IMR-90 (cell line): ENCODE data around the gene DPY19L1. TPM values are rescaled to one million over a fixed set of nuclear protein-coding genes. Genes with fewer than 3 reads are reported as not detected.

Experiments
- ATAC-seq: fragments of 200-7000 bp; cut with Tn5 transposase; 2 replicates; pipeline ENCODE4 v1.9.1; 2020; ENCODE audit warnings: low read depth, mild to moderate bottlenecking, moderate library complexity
- BruUV-seq: library from RNA; stranded (reverse); fragments of 400-500 nt; replicated peaks from 2 replicates; lab custom pipeline; 2021; lab: Mats Ljungman, UMichigan
- CTCF ChIA-PET: fragments of 300-600 bp; formaldehyde crosslinking; extraction: SDS; loops from one replicate; lab custom pipeline; 2021; ENCODE audit warnings: antibody characterized with exemption; lab: Yijun Ruan, JAX
- POLR2A ChIA-PET: fragments of 300-600 bp; sonication (Branson Sonifier 250); formaldehyde crosslinking; loops from one replicate; lab custom pipeline; 2022; ENCODE audit warnings: antibody characterized with exemption; ENCODE audit not compliant: unreplicated experiment; lab: Charles Lee
- DNase-seq: peaks from one replicate; pipeline ENCODE4 v3.0.0; 2013
- H2AFZ ChIP-seq: replicated peaks from 2 replicates; pipeline ENCODE3; 2013; ENCODE audit warnings: low read length, mild to moderate bottlenecking; ENCODE audit not compliant: poor library complexity
- H2AK5ac ChIP-seq: 2 replicates; pipeline ENCODE4 v1.6.1; 2013; ENCODE audit warnings: low read depth, low read length, inconsistent platforms
- H2AK9ac ChIP-seq: replicated peaks from 2 replicates; pipeline ENCODE3; 2013; ENCODE audit warnings: mild to moderate bottlenecking, low read depth, low read length, moderate library complexity; ENCODE audit not compliant: poor library complexity
- H2BK120ac ChIP-seq: 2 replicates; pipeline ENCODE4 v1.6.1; 2013; ENCODE audit warnings: low read depth, low read length, inconsistent platforms
- H2BK15ac ChIP-seq: 3 replicates; pipeline ENCODE4 v1.6.1; 2013; ENCODE audit warnings: low read depth, low read length, inconsistent platforms
- H2BK20ac ChIP-seq: 2 replicates; pipeline ENCODE4 v1.6.1; 2013; ENCODE audit warnings: low read depth, mild to moderate bottlenecking, inconsistent platforms, low read length, moderate library complexity
- H2BK5ac ChIP-seq: 2 replicates; pipeline ENCODE4 v1.6.1; 2013; ENCODE audit warnings: mild to moderate bottlenecking, low read depth, low read length, inconsistent platforms; ENCODE audit not compliant: poor library complexity, severe bottlenecking
- H3K14ac ChIP-seq: replicated peaks from 2 replicates; pipeline ENCODE4 v1.6.1; 2013; ENCODE audit warnings: low read depth, low read length, inconsistent platforms
- H3K18ac ChIP-seq: 2 replicates; pipeline ENCODE4 v1.6.1; 2013; ENCODE audit warnings: low read depth, low read length, control low read depth
- H3K23ac ChIP-seq: 2 replicates; pipeline ENCODE4 v1.6.1; 2013; ENCODE audit warnings: low read depth, low read length, inconsistent platforms
- H3K27ac ChIP-seq: 2 replicates; pipeline ENCODE4 v1.5.1; 2013; ENCODE audit warnings: mild to moderate bottlenecking, control low read depth, low read length; ENCODE audit not compliant: insufficient read depth
- H3K27me3 ChIP-seq: 2 replicates; pipeline ENCODE4 v1.6.1; 2013; ENCODE audit warnings: low read length; ENCODE audit not compliant: control insufficient read depth, insufficient read depth
- H3K36me3 ChIP-seq: 2 replicates; pipeline ENCODE4 v1.6.1; 2013; ENCODE audit warnings: low read length, mixed read lengths; ENCODE audit not compliant: control insufficient read depth, insufficient read depth
- H3K4ac ChIP-seq: 2 replicates; pipeline ENCODE4 v1.6.1; 2013; ENCODE audit warnings: low read depth, low read length, inconsistent platforms
- H3K4me1 ChIP-seq: 2 replicates; pipeline ENCODE4 v1.6.1; 2013; ENCODE audit warnings: low read length, mixed read lengths; ENCODE audit not compliant: control insufficient read depth, insufficient read depth
- H3K4me2 ChIP-seq: 2 replicates; pipeline ENCODE4 v1.6.1; 2013; ENCODE audit warnings: low read depth, mild to moderate bottlenecking, control low read depth, low read length, moderate library complexity
- H3K4me3 ChIP-seq: 2 replicates; pipeline ENCODE4 v1.5.1; 2013; ENCODE audit warnings: low read depth, mild to moderate bottlenecking, control low read depth, low read length, moderate library complexity; ENCODE audit not compliant: insufficient read depth
- H3K56ac ChIP-seq: 2 replicates; pipeline ENCODE4 v1.6.1; 2013; ENCODE audit warnings: low read length, inconsistent platforms; ENCODE audit not compliant: insufficient read depth; ENCODE audit errors: extremely low read depth
- H3K79me1 ChIP-seq, 2 experiments: 2 replicates each; pipeline ENCODE4 v1.6.1; 2013; ENCODE audit warnings: low read length in 2 of 2, inconsistent platforms in 1 of 2, low read depth in 1 of 2
- H3K9ac ChIP-seq: 2 replicates; pipeline ENCODE4 v1.6.1; 2013; ENCODE audit warnings: low read depth, low read length, control low read depth
- H3K9me1 ChIP-seq: 2 replicates; pipeline ENCODE4 v1.6.1; 2013; ENCODE audit warnings: low read length, inconsistent platforms; ENCODE audit not compliant: insufficient read depth
- H3K9me3 ChIP-seq: 2 replicates; pipeline ENCODE4 v1.6.1; 2013; ENCODE audit warnings: low read length; ENCODE audit not compliant: control insufficient read depth, insufficient read depth
- H4K20me1 ChIP-seq: 2 replicates; pipeline ENCODE4 v1.6.1; 2013; ENCODE audit warnings: low read length, inconsistent platforms; ENCODE audit not compliant: insufficient read depth
- H4K5ac ChIP-seq: 2 replicates; pipeline ENCODE4 v1.6.1; 2013; ENCODE audit warnings: mild to moderate bottlenecking, low read depth, low read length, control low read depth
- H4K8ac ChIP-seq, 2 experiments: 2 replicates each; pipeline ENCODE4 v1.6.1; 2013; ENCODE audit warnings: low read depth in 2 of 2, low read length in 2 of 2, control low read depth in 1 of 2, inconsistent platforms in 1 of 2
- H4K91ac ChIP-seq: 2 replicates; pipeline ENCODE4 v1.6.1; 2013; ENCODE audit warnings: low read depth, low read length, inconsistent platforms; ENCODE audit not compliant: insufficient read depth
- BHLHE40 ChIP-seq: fragments of 150-350 bp; IDR thresholded peaks from 2 replicates; pipeline ENCODE4 v1.6.1; 2016; ENCODE audit warnings: mild to moderate bottlenecking, low read depth, low read length
- CEBPB ChIP-seq: IDR thresholded peaks from 2 replicates; pipeline ENCODE4 v1.6.1; 2012; ENCODE audit warnings: low read depth, low read length, improper control_type of control experiment
- CHD1 ChIP-seq: IDR thresholded peaks from 2 replicates; pipeline ENCODE4 v1.6.1; 2012; ENCODE audit warnings: low read depth, low read length, improper control_type of control experiment
- FOS ChIP-seq: fragments of 150-350 bp; IDR thresholded peaks from 2 replicates; pipeline ENCODE4 v1.6.1; 2016; ENCODE audit warnings: low read depth, low read length
- MAFK ChIP-seq: IDR thresholded peaks from 2 replicates; pipeline ENCODE4 v1.6.1; 2012; ENCODE audit warnings: low read depth, low read length, improper control_type of control experiment
- MAZ ChIP-seq: IDR thresholded peaks from 2 replicates; pipeline ENCODE4 v1.6.1; 2012; ENCODE audit warnings: low read depth, mild to moderate bottlenecking, low read length, improper control_type of control experiment, moderate library complexity, borderline replicate concordance
- MXI1 ChIP-seq: IDR thresholded peaks from 2 replicates; pipeline ENCODE4 v1.6.1; 2012; ENCODE audit warnings: low read depth, mild to moderate bottlenecking, low read length, moderate library complexity, borderline replicate concordance
- NFE2L2 ChIP-seq: fragments of 150-350 bp; IDR thresholded peaks from 2 replicates; pipeline ENCODE4 v1.6.1; 2016; ENCODE audit warnings: low read depth, mild to moderate bottlenecking, low read length
- POLR2A ChIP-seq: IDR thresholded peaks from 2 replicates; pipeline ENCODE4 v1.6.1; 2012; ENCODE audit warnings: mild to moderate bottlenecking, low read depth, low read length
- RAD21 ChIP-seq: IDR thresholded peaks from 2 replicates; pipeline ENCODE4 v1.6.1; 2012; ENCODE audit warnings: low read length, improper control_type of control experiment
- RCOR1 ChIP-seq: IDR thresholded peaks from 2 replicates; pipeline ENCODE4 v1.6.1; 2012; ENCODE audit warnings: mild to moderate bottlenecking, low read length, improper control_type of control experiment; ENCODE audit not compliant: insufficient replicate concordance
- RFX5 ChIP-seq: IDR thresholded peaks from 2 replicates; pipeline ENCODE4 v1.8.0; 2012; ENCODE audit warnings: low read depth, mild to moderate bottlenecking, low read length, moderate library complexity
- SMC3 ChIP-seq: fragments of 150-350 bp; IDR thresholded peaks from 2 replicates; pipeline ENCODE4 v1.6.1; 2016; ENCODE audit warnings: low read depth, mild to moderate bottlenecking, antibody characterized with exemption, low read length, moderate library complexity
- WGBS, 2 experiments: methylation state at CpG; one replicate each; pipeline versions ENCODE4 v1.1.5 to v1.1.7; 2013; ENCODE audit warnings: missing lambda C conversion rate in 2 of 2; ENCODE audit not compliant: insufficient read length in 1 of 2; ENCODE audit errors: extremely low coverage in 2 of 2; 5-methylcytosine and 5-hydroxymethylcytosine counted together
- dilution Hi-C: fragments of 300-500 bp; cut with HindIII; formaldehyde crosslinking; loops from one replicate; pipeline ENCODE4 v1.14.3; 2018; ENCODE audit warnings: low sequenced_read_pairs; ENCODE audit not compliant: unreplicated experiment
- in situ Hi-C: fragments of 300-500 bp; cut with MboI; formaldehyde crosslinking; loops from 3 replicates; pipeline ENCODE4 v1.14.3; 2019; ENCODE audit warnings: low sequenced_read_pairs, inconsistent platforms, mixed read lengths
- intact Hi-C: fragments of 100-400 bp; cut with micrococcal nuclease; formaldehyde crosslinking; loops from 2 replicates; pipeline ENCODE4 v1.10.0; 2022
- polyA plus RNA-seq, 3 experiments: library from polyadenylated mRNA; depleted of rRNA; stranded (reverse); fragments of >200 nt; gene quantifications; 2 replicates each; pipeline ENCODE4 v1.2.3, GENCODE V29; 2012; ENCODE audit warnings: low replicate concordance in 1 of 3
- total RNA-seq: library from RNA; depleted of rRNA; stranded (reverse); fragments of >200 nt; gene quantifications from 2 replicates; pipeline ENCODE4 v1.2.3, GENCODE V29; 2012
- TF ChIP-seq, protein P1 (sequence below): fragments of 150-350 bp; IDR thresholded peaks from 2 replicates; pipeline ENCODE4 v1.6.1; 2016; ENCODE audit warnings: low read depth, mild to moderate bottlenecking, low read length, moderate library complexity, borderline replicate concordance
- TF ChIP-seq, protein P2 (sequence below): conservative IDR thresholded peaks from 2 replicates; pipeline ENCODE4 v1.5.1; 2012; ENCODE audit warnings: mild to moderate bottlenecking, low read depth, low read length, improper control_type of control experiment
- TF ChIP-seq, protein P3 (sequence below): fragments of 150-350 bp; IDR thresholded peaks from 2 replicates; pipeline ENCODE4 v1.6.1; 2017; ENCODE audit warnings: mild to moderate bottlenecking, antibody characterized with exemption, low read length, low read depth

DPY19L1 gene
- total and polyA plus RNA-seq, 2 of the 4 experiments (the other 2 are of a cell fraction) = 12.1 to 12.2 TPM

DNA sequence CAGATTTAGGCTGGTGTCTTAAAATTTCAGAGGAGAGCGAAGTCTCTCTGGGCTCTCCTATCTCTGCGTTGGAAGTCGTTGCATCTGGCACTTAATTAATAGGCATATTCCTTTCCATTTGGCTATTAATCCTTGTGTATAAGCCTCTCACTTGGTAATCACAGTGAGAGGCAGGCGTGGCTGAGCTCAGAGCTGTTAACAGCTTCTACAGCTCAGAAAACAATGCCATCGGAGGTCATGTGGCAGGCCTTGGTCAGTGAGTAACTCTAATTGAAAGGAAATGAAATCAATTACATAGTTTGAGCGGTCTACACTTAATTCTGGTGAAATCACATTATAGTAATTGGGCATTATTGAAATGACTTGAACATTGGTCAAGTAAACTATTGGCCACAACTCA lies 135.1 kb downstream of the DPY19L1 start:
- Histone ChIP-seq H4K91ac (no peak overlapping the region), H4K5ac (no peak overlapping the region), H3K27me3 (no peaks in the 10 kb centered on the region), H3K14ac (no peak overlapping the region), H2AFZ (no peak overlapping the region), H2AK9ac (no peak overlapping the region), H3K9ac (no peak overlapping the region), H3K9me1 (no peaks in the 10 kb centered on the region), H3K4me3 (no peak overlapping the region), H3K79me1 (no peaks in the 10 kb centered on the region), H2BK120ac (no peak overlapping the region), H3K9me3 (no peaks in the 10 kb centered on the region), H3K4ac (no peak overlapping the region), H3K23ac (no peak overlapping the region), H2BK20ac (no peak overlapping the region), H3K56ac (no peak overlapping the region), H4K8ac (no peak overlapping the region), H3K18ac (no peak overlapping the region), H2BK15ac (no peak overlapping the region), H3K27ac (no peak overlapping the region), H2BK5ac (no peak overlapping the region), H3K36me3 (no peaks in the 10 kb centered on the region), H3K4me2 (no peak overlapping the region), H4K20me1 (no peaks in the 10 kb centered on the region), H2AK5ac (no peak overlapping the region), H3K4me1 (no peaks in the 10 kb centered on the region)
- DNase-seq = no peak
- dilution Hi-C loops (no loop called here), in situ Hi-C loops (no loop called here), intact Hi-C loops (no loop called here)
- POLR2A ChIA-PET = no interaction called here
- no TSS peak for BruUV-seq
- ATAC-seq = no peak
- 60% methylated on average over 2 of the region's 6 CpGs; no CpG with 5 or more reads in 1 of the 2 experiments for WGBS, 2 experiments
- CTCF ChIA-PET = no interaction called here
- no peak for TF ChIP-seq RFX5
- no peak for TF ChIP-seq NFE2L2
- TF ChIP-seq, protein P1, sequence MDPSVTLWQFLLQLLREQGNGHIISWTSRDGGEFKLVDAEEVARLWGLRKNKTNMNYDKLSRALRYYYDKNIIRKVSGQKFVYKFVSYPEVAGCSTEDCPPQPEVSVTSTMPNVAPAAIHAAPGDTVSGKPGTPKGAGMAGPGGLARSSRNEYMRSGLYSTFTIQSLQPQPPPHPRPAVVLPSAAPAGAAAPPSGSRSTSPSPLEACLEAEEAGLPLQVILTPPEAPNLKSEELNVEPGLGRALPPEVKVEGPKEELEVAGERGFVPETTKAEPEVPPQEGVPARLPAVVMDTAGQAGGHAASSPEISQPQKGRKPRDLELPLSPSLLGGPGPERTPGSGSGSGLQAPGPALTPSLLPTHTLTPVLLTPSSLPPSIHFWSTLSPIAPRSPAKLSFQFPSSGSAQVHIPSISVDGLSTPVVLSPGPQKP = no peak
- TF ChIP-seq, protein P2, sequence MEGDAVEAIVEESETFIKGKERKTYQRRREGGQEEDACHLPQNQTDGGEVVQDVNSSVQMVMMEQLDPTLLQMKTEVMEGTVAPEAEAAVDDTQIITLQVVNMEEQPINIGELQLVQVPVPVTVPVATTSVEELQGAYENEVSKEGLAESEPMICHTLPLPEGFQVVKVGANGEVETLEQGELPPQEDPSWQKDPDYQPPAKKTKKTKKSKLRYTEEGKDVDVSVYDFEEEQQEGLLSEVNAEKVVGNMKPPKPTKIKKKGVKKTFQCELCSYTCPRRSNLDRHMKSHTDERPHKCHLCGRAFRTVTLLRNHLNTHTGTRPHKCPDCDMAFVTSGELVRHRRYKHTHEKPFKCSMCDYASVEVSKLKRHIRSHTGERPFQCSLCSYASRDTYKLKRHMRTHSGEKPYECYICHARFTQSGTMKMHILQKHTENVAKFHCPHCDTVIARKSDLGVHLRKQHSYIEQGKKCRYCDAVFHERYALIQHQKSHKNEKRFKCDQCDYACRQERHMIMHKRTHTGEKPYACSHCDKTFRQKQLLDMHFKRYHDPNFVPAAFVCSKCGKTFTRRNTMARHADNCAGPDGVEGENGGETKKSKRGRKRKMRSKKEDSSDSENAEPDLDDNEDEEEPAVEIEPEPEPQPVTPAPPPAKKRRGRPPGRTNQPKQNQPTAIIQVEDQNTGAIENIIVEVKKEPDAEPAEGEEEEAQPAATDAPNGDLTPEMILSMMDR = no peak
- no peak for TF ChIP-seq MAFK
- no peak for TF ChIP-seq MAZ
- no peak for TF ChIP-seq CHD1
- no peak for TF ChIP-seq BHLHE40
- TF ChIP-seq SMC3 = no peak
- TF ChIP-seq, protein P3, sequence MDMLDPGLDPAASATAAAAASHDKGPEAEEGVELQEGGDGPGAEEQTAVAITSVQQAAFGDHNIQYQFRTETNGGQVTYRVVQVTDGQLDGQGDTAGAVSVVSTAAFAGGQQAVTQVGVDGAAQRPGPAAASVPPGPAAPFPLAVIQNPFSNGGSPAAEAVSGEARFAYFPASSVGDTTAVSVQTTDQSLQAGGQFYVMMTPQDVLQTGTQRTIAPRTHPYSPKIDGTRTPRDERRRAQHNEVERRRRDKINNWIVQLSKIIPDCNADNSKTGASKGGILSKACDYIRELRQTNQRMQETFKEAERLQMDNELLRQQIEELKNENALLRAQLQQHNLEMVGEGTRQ = no peak
- TF ChIP-seq POLR2A = no peak
- TF ChIP-seq MXI1 = no peak
- no peak for TF ChIP-seq CEBPB
- TF ChIP-seq RCOR1 = no peak
- TF ChIP-seq FOS = no peak
- TF ChIP-seq RAD21 = no peak
